ENCODE data around the gene DLX1. TPM values are rescaled to one million over a fixed set of nuclear protein-coding genes. Genes with fewer than 3 reads are reported as not detected.
A peak's percentile ranks its signal among the peaks of the same experiment; 100 is the strongest.

Gene DLX1
- total RNA-seq: under 1 TPM in 1 of 2 donors, not detected in 1; 0.17 TPM
- long read RNA-seq: 0 reads

- no peak for DNase-seq
- intact Hi-C loops (cut with DNase I, micrococcal nuclease): no loop called here
- ATAC-seq: peak; percentile 22
Observed at GRCh38 chr2:172085460-172086159, at the start of gene DLX1. Gene DLX1 (plus strand): TSS chr2:172085507. CDS start chr2:172085678, 171 bp downstream.

GRCh38 chr2:172038121-172038520 is 47.2 kb upstream of the DLX1 start:
- DNase-seq: no peak
- intact Hi-C loops (cut with DNase I, micrococcal nuclease): no loop called here

GRCh38 chr2:172038604-172039003 is 46.7 kb upstream of the DLX1 start:
- ATAC-seq: no peak
- DNase-seq: no peak
- intact Hi-C loops (cut with DNase I, micrococcal nuclease): no loop called here

More at GRCh38 chr2:172038121-172038520, 47.2 kb upstream of the DLX1 start:
- ATAC-seq: no peak

GRCh38 chr2:172039011-172039704 is 46.1 kb upstream of the DLX1 start:
- no peak for DNase-seq
- intact Hi-C loops (cut with DNase I, micrococcal nuclease): no loop called here
- no peak for ATAC-seq

DNA sequence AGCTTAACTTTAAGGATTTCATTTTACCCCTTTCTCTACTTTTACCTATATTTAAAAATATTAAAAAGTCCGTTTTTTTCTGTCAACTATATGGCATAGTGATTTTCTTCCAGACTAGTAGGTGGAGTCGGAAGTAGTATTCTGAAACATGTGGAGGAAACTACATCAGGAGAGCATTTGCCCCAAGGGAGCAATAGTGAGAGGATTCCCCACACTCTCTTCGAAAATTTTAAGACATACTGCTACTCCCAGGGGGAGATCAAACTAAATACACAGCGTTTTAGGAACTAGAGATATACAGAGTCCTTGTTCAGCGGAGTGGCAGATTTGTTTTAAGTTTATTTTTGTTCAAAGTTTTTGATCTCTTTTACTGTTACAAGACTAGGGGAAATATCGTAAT is 45.0 kb upstream of the DLX1 start:
- ATAC-seq (no peak), DNase-seq (no peak)
- intact Hi-C loops (cut with DNase I, micrococcal nuclease): no loop called here

DNA sequence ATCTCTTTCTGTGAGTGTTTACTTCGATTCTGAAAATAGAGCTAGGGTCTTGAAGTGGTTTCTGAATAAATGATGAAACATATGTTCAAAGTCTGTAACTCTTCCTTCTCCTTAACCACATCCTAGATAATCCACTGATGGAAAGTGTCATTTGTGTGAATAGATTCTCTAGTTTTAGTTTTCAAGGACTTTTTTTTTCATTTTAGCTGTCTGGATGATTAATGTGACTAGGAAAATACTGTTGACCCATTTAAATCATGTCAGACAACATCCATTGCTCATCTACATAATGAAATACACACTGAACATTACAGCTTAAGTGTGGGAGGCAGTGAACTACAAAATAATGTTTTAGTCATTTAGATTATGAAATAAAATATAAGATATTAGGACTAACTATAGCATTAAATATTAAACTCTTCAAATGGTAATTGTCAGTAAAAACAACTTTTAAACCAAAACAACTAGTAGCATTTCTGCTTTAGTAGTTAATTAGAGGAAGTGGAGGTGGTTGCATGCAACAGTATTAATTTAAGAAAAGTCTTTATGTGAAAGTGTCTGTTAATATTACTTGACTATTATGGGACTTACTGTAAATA is 39.1 kb upstream of the DLX1 start:
- no peak for DNase-seq
- intact Hi-C loops (cut with DNase I, micrococcal nuclease): no loop called here
- ATAC-seq: no peak

GRCh38 chr2:172046866-172047565 is 38.3 kb upstream of the DLX1 start:
- intact Hi-C loops (cut with DNase I, micrococcal nuclease): no loop called here
- DNase-seq (no peak), ATAC-seq (no peak)

DNA sequence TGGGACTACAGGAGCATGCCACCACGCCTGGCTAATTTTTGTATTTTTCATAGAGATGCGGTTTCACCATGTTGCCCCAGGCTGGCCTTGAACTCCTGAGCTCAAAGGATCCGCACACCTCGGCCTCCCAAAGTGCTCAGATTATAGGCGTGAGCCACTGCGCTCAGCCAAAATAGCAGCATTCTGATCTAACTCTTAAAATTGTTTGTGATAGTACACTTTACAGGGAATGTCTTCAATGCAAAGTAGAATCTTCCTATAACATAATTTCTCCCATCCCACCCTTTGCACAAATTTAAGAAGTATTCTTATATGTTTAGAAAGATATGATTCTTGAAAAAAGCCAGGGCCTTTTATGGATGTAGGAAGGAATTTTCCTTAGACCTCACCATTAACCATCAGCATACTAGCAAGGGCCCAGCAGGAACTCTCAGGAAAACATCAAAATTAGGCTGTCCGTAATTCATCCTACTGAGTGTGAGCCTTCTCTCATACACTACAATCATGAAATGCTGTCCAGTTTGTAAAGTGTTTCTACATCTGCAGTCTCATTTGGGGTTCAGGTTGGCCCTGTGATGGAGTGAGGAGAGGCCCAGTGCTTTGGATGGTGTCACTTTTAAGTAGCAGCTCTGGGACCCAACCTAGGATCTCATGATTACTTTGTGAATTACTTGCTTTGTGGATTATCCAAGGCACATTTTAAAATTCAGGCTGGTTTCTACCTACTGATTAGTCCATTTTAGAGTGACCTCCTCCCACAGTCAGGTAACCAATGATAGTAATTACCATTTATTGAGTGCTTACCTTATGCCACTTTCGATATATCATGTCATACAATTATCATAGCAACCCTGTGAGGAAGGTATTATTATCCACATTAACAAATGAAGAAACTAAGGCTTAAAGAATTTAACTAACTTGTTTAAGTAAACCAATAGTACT is 37.5 kb upstream of the DLX1 start:
- intact Hi-C loops (cut with DNase I, micrococcal nuclease): no loop called here
- no peak for ATAC-seq
- DNase-seq: no peak

DNA sequence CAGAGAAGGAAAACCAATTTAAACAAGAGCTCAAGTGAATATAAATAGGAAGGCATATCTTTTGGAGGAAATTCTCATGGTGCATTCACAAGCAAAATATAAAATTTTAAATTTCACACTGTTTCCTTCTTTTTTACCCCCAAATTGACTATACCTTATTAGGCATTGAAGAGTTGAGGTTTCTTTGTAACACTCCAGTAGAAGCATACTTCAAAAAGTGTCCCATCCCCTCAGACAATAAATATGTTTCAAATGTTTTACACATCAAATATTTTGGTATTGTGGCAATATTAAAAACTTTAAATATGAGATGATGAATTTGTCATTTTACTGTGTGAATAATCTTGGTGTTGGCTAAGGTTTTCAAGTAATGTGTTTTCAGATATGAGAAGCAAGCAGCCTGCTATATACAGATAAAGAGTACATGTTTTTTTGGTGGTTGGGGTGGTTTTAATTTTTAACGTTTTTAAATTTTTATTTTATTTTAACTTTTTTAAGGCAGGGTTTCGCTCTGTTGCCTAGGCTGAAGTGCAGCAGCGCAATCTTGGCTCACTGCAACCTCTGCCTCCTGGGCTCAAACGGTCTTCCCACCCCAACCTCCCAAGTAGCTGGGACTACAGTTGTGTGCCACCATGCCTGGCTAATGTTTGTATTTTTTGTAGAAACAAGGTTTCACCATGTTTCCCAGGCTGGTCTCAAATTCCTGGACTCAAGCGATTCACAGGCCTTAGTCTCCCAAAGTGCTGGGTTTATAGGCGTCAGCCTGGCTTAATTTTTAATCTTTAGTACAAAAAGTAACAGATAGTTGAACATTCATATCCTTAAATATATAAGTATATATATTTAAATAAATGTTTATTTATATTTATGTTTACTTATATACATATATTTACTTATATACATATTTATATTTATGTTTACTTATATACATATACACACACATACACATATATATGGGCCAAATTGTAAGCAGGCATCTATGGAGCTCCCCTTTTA is 36.5 kb upstream of the DLX1 start:
- intact Hi-C loops (cut with DNase I, micrococcal nuclease): no loop called here
- ATAC-seq (no peak), DNase-seq (no peak)

- intact Hi-C loops (cut with DNase I, micrococcal nuclease): no loop called here
- ATAC-seq: no peak
- DNase-seq: no peak
Observed at GRCh38 chr2:172049567-172050120, 35.7 kb upstream of the DLX1 start.

GRCh38 chr2:172050479-172051125 is 34.7 kb upstream of the DLX1 start:
- intact Hi-C loops (cut with DNase I, micrococcal nuclease): no loop called here
- DNase-seq (no peak), ATAC-seq (no peak)

DNA sequence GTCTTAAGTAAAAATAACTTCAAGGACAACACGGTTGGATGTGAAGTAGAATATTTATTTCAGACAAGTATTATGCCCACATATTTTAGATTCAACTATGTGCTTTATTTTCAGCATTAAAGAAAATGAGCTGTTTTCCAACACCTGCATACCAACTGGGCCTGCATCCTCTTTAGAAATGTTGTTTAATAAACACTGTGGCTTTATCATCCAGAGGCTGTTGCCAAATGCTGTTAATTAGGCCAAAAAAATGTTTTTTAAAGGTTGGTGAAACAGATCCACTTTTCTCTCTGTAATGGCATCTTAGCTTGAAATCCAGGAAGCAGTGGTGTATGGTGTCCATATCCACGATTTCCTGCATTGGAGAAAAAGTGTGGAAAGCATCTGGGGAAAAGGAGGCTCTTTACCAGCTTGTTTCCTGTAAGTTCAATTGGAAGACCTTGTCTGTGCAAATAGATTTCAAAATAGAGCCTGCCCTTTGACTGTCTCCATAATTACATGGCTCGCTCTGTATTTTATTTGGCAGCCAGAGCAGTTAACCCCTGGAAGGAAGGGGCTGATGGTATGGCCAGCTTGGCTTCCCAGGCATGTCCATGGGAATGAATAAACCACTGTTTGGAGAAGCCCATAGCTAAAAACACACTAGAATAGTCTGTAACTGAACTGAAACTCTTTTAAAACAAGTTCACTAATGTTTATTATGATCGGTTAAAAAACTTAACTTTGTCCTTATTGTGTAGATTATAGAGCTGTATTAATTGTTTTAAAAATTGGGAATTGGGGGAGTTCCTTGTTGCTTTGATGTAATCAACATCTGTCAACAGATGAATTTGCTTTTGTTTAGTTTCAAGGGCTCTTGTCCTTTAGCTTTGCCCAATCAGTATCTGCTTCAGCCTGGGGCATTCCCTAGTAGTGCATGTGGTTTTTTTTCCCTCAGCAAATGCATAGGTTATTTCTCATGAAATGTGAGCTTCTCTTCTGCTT is 33.0 kb upstream of the DLX1 start:
- ATAC-seq: peak; percentile 40
- intact Hi-C loops (cut with DNase I, micrococcal nuclease): no loop called here
- no peak for DNase-seq

DNA sequence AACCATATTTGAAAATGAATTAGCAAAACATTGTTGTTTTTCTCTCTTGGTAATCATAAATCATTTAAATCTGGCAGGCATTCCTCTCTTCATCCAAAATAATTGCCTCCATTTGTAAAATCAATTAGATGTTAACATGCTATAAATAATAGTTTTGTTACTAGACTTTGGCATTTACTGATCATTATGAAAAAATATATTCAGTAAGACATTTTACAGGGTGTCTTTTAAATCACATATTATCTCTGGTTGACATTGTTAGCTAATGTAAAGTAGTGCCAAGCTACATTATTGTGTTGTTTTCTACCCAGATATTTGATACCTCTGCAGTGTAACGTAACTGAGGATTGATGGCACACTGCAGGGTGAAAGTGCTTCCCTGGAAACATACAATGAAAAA is 31.8 kb upstream of the DLX1 start:
- intact Hi-C loops (cut with DNase I, micrococcal nuclease): no loop called here

DNA sequence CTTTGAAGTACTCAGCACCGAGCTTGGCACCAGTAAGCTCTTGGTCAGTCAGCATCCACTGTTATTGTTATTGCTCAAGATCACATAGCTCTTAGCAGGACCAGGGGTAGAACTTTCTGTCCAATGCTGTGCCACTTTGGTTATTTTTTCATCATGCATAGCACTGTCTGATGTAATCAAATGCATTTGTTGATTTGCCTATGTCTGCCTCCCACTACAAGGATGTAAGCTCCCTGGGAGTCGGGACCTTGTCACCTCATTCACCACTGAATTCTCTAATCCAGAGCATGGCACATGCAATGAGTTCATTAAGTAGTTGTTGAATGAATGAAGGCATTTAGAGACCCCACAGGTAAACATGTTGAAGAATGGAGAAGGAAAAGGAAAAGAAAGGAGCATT is 29.0 kb upstream of the DLX1 start:
- intact Hi-C loops (cut with DNase I, micrococcal nuclease): no loop called here
- no peak for ATAC-seq
- no peak for DNase-seq

More for the DNA sequence above, 31.8 kb upstream of the DLX1 start:
- DNase-seq: no peak
- ATAC-seq: no peak

DNA sequence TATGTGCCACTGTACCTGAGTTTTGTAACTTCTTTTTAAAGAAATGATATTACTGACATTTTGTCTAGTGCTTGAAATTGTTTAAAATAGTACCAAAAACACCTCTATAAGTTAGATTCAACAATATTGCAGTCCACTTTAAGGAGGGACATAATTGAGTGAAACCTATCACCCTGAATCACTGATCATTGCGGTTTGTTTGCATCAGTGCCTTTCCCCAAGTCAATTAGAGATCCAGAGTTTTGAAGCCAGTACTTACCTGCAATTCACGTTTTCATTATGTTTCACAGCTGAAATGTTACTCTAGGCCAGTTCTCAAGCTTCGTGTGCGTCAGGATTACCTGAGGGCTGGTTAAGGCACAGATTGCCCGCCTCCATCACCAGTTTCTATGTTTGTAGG is 26.6 kb upstream of the DLX1 start:
- DNase-seq (no peak), ATAC-seq (no peak)
- intact Hi-C loops (cut with DNase I, micrococcal nuclease): no loop called here
